K562 (cell line): ENCODE measurements around the gene CBX3. TPM values are rescaled to one million over a fixed set of nuclear protein-coding genes. Genes with fewer than 3 reads are reported as not detected.

Experiments
- ASH1L ChIP-seq: fragments of 450-650 bp; IDR thresholded peaks from 2 replicates; pipeline ENCODE4 v1.6.1; 2018; ENCODE audit warnings: borderline replicate concordance, mild to moderate bottlenecking, low read depth; ENCODE audit not compliant: partially characterized antibody
- CCNT2 ChIP-seq: IDR thresholded peaks from 2 replicates; pipeline ENCODE4 v1.6.1; 2011; ENCODE audit warnings: borderline replicate concordance, low read depth, mild to moderate bottlenecking, moderate library complexity, mixed read lengths, low read length; ENCODE audit not compliant: insufficient read length; ENCODE audit errors: extremely low read depth
- HCFC1 ChIP-seq: IDR thresholded peaks from 2 replicates; pipeline ENCODE4 v1.6.1; 2012; ENCODE audit warnings: low read depth, low read length, improper control_type of control experiment
- HEY1 ChIP-seq: fragments of 250-450 bp; sonication (Bioruptor Pico); IDR thresholded peaks from 2 replicates; pipeline ENCODE4 v1.5.0; 2020; ENCODE audit warnings: mild to moderate bottlenecking, moderate library complexity, borderline replicate concordance
- IFI16 ChIP-seq: fragments of 250-450 bp; sonication (Bioruptor Pico); IDR thresholded peaks from 2 replicates; pipeline ENCODE4 v2.1.2; 2022; ENCODE audit warnings: mild to moderate bottlenecking, inconsistent platforms
- NONO ChIP-seq, 2 experiments: fragments of 200-400 bp in 1 of 2; fragments of 450-650 bp in 1 of 2; formaldehyde crosslinking in 1 of 2; IDR thresholded peaks; 2 replicates each; pipeline ENCODE4 v1.6.1; 2017; ENCODE audit warnings: low read depth in 2 of 2, mild to moderate bottlenecking in 2 of 2, moderate library complexity in 2 of 2, low read length in 1 of 2
- PTBP1 ChIP-seq: fragments of 200-400 bp; formaldehyde crosslinking; IDR thresholded peaks from 2 replicates; pipeline ENCODE4 v1.6.1; 2017; ENCODE audit warnings: low read depth, low read length
- SMAD1 ChIP-seq: fragments of 150-350 bp; IDR thresholded peaks from 2 replicates; pipeline ENCODE4 v1.6.1; 2014; ENCODE audit warnings: low read length, low read depth; ENCODE audit not compliant: partially characterized antibody
- TAF7 ChIP-seq: fragments of 450-650 bp; IDR thresholded peaks from 2 replicates; pipeline ENCODE4 v1.6.1; 2016; ENCODE audit warnings: missing genetic modification characterization, missing compliant biosample characterization
- TOE1 ChIP-seq, 2 experiments: fragments of 450-650 bp in 1 of 2; sonication (generic) in 1 of 2; formaldehyde crosslinking in 1 of 2; IDR thresholded peaks; 2 replicates each; pipeline versions ENCODE4 v1.7.1 to v1.8.0; 2016 to 2022; ENCODE audit warnings: borderline replicate concordance in 2 of 2, mild to moderate bottlenecking in 2 of 2, antibody characterized with exemption in 1 of 2, inconsistent platforms in 1 of 2, low read depth in 1 of 2, missing genetic modification reagents in 1 of 2, moderate library complexity in 1 of 2
- TRIM28 ChIP-seq: fragments of 450-650 bp; IDR thresholded peaks from 2 replicates; pipeline ENCODE4 v1.6.1; 2017
- polyA plus RNA-seq, 8 experiments: library from polyadenylated mRNA; depleted of rRNA in 4 of 8; stranded (reverse) in 5 of 8; unstranded in 3 of 8; fragments of >200 nt; fragmentation: Nextera tagmentation in 2 of 8; fragmentation: Illumina TruSeq in 1 of 8; extraction: Ambion mirVana in 2 of 8; extraction: Trizol in 1 of 8; gene quantifications; 2 replicates each; pipeline versions ENCODE4 v1.2.1 to v1.2.3, GENCODE V29; 2011 to 2014; ENCODE audit warnings: inconsistent platforms in 1 of 8, missing spikeins in 1 of 8
- total RNA-seq, 7 experiments: library from RNA; depleted of rRNA in 6 of 7; stranded (reverse); fragments of >200 nt in 6 of 7; fragmentation: Illumina TruSeq in 2 of 7; extraction: Trizol in 2 of 7; gene quantifications; 2 replicates each; pipeline versions ENCODE4 v1.2.1 to v1.2.3, GENCODE V29; 2011 to 2021; ENCODE audit warnings: low replicate concordance in 1 of 7
- TF ChIP-seq, protein P1 (sequence below): IDR thresholded peaks from 3 replicates; pipeline ENCODE4 v1.6.1; 2011; ENCODE audit warnings: borderline replicate concordance, mild to moderate bottlenecking, moderate library complexity; ENCODE audit not compliant: insufficient read length; ENCODE audit errors: extremely low read depth

Gene CBX3
- total and polyA plus RNA-seq, 9 of the 15 experiments (the other 6 are each of a cell fraction or from before 2014, with no cell fraction given) = 198 to 413 (median 328) TPM

DNA sequence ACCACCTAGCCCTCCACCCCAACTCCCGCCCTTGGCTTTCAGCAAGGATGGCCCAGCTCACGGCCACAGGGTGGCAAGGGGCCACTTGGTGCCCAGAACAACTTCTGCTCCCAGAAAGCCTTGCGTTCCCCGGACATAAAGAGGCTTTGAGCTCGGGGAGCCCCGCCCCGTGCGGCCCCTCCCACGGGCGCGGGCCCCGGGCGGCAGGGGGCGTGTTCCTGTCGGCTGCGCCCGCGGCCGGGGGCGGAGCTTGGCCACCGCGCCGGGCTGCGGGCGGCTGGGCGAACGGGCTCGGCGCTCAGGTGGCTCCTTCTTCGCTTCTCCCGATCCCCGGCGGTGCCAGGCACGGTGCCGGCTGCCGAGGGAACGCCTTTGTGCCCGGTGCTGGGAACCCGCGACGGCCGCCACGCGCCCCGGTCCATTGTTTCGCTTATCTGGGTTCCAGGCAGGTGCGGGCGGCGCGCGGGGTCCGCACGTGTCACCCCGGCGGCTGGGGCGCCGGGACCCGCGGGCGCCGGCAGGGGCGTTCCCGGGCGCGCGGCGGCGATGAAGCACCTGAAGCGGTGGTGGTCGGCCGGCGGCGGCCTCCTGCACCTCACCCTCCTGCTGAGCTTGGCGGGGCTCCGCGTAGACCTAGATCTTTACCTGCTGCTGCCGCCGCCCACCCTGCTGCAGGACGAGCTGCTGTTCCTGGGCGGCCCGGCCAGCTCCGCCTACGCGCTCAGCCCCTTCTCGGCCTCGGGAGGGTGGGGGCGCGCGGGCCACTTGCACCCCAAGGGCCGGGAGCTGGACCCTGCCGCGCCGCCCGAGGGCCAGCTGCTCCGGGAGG is 49.4 kb upstream of the CBX3 start, which contains the start of gene NFE2L3 (continued):
- TF ChIP-seq IFI16 (CRISPR knock-in tag) = no peak
- no peak for TF ChIP-seq ASH1L
- TF ChIP-seq TAF7 = no peak
- no peak for TF ChIP-seq TRIM28
- TF ChIP-seq, protein P1, sequence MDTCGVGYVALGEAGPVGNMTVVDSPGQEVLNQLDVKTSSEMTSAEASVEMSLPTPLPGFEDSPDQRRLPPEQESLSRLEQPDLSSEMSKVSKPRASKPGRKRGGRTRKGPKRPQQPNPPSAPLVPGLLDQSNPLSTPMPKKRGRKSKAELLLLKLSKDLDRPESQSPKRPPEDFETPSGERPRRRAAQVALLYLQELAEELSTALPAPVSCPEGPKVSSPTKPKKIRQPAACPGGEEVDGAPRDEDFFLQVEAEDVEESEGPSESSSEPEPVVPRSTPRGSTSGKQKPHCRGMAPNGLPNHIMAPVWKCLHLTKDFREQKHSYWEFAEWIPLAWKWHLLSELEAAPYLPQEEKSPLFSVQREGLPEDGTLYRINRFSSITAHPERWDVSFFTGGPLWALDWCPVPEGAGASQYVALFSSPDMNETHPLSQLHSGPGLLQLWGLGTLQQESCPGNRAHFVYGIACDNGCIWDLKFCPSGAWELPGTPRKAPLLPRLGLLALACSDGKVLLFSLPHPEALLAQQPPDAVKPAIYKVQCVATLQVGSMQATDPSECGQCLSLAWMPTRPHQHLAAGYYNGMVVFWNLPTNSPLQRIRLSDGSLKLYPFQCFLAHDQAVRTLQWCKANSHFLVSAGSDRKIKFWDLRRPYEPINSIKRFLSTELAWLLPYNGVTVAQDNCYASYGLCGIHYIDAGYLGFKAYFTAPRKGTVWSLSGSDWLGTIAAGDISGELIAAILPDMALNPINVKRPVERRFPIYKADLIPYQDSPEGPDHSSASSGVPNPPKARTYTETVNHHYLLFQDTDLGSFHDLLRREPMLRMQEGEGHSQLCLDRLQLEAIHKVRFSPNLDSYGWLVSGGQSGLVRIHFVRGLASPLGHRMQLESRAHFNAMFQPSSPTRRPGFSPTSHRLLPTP = no peak
- no peak for TF ChIP-seq TOE1 (IDR thresholded peaks at IDR 0.05; ENCODE audit: borderline replicate concordance)
- no peak for TF ChIP-seq TOE1 (CRISPR knock-in tag; IDR thresholded peaks at IDR 0.05; ENCODE audit: borderline replicate concordance, low read depth)
- no peak for TF ChIP-seq PTBP1
- TF ChIP-seq CCNT2 = peak; percentile 60
- TF ChIP-seq HCFC1 = no peak
- peak in 1 of 2 experiments; percentile 74; a peak in 2 of 4 replicates for TF ChIP-seq NONO (IDR thresholded peaks at IDR 0.05; ENCODE audit: low read depth in 2 of 2, low read length in 1 of 2)
- TF ChIP-seq HEY1 (CRISPR knock-in tag) = no peak
- TF ChIP-seq SMAD1 = no peak
